ENCODE measurements around the gene GIMAP5.
A peak's percentile ranks its signal among the peaks of the same experiment; 100 is the strongest.

Gene GIMAP5
- 14.8 to 43.6 (median 26.1) reads per million in 4 donors for total RNA-seq

GRCh38 chr7:150737265-150738055 lies at the start of gene GIMAP5:
Gene GIMAP5, plus strand, starts transcription at chr7:150737418. Its CDS starts 3,467 bp downstream, at chr7:150740885.
- peak in 3 of 5 donors; percentile 38 to 79 (median 39) for DNase-seq

GRCh38 chr7:150688630-150689029 lies 48.6 kb upstream of the GIMAP5 start:
- no peak for DNase-seq

- no peak for DNase-seq
Measured at GRCh38 chr7:150695654-150696053, 41.6 kb upstream of the GIMAP5 start.

GRCh38 chr7:150703209-150703608 lies 34.0 kb upstream of the GIMAP5 start:
- DNase-seq: no peak

GRCh38 chr7:150715293-150715692 lies 21.9 kb upstream of the GIMAP5 start:
- peak in 1 of 5 donors; percentile 40 for DNase-seq

- peak in 1 of 5 donors; percentile 27 for DNase-seq
Measured at GRCh38 chr7:150715738-150716137, 21.5 kb upstream of the GIMAP5 start.

GRCh38 chr7:150716368-150716767 lies 20.9 kb upstream of the GIMAP5 start, which contains the start of gene GIMAP1:
Gene GIMAP1, plus strand, starts transcription at chr7:150716613. Its CDS starts 2,435 bp downstream, at chr7:150719048.
- DNase-seq: peak in 3 of 5 donors; percentile 47 to 82 (median 50)

- DNase-seq: no peak
Measured at GRCh38 chr7:150716939-150717338, 20.3 kb upstream of the GIMAP5 start.

GRCh38 chr7:150717814-150718420 lies 19.3 kb upstream of the GIMAP5 start:
- no peak for DNase-seq

GRCh38 chr7:150719436-150719835 lies 17.8 kb upstream of the GIMAP5 start:
- DNase-seq: no peak

GRCh38 chr7:150719960-150720891 lies 17.0 kb upstream of the GIMAP5 start:
- no peak for DNase-seq

GRCh38 chr7:150721970-150722373 lies 15.2 kb upstream of the GIMAP5 start:
- no peak for DNase-seq

- no peak for DNase-seq
Measured at GRCh38 chr7:150722431-150722931, 14.7 kb upstream of the GIMAP5 start.

GRCh38 chr7:150723467-150723866 lies 13.8 kb upstream of the GIMAP5 start:
- no peak for DNase-seq

GRCh38 chr7:150727381-150727780 lies 9.8 kb upstream of the GIMAP5 start:
- no peak for DNase-seq

- DNase-seq: no peak
Measured at GRCh38 chr7:150728011-150728410, 9.2 kb upstream of the GIMAP5 start.

GRCh38 chr7:150728609-150729008 lies 8.6 kb upstream of the GIMAP5 start:
- DNase-seq: no peak

GRCh38 chr7:150731916-150732315 lies 5.3 kb upstream of the GIMAP5 start:
- DNase-seq: peak in 1 of 5 donors; percentile 78

- DNase-seq: no peak
Measured at GRCh38 chr7:150732786-150733481, 4.3 kb upstream of the GIMAP5 start.

GRCh38 chr7:150733482-150734095 lies 3.6 kb upstream of the GIMAP5 start:
- DNase-seq: no peak

GRCh38 chr7:150734254-150734653 lies 3.0 kb upstream of the GIMAP5 start:
- DNase-seq: peak in 1 of 5 donors; percentile 68

Data from T-helper 1 cell (primary cell).